HG03108 (cell line): ENCODE results near the gene TP53TG3D.
"Not testable (repeated sequence)": the region's sequence is repeated elsewhere in the genome, so short reads cannot be mapped to it uniquely, and the experiment has no call there.

Experiments
- ATAC-seq: cut with Tn5 transposase; IDR thresholded peaks from one replicate; pipeline ENCODE4 v1.9.1; 2021; ENCODE audit warnings: moderate library complexity; ENCODE audit not compliant: unreplicated experiment

The TP53TG3D gene, protein sequence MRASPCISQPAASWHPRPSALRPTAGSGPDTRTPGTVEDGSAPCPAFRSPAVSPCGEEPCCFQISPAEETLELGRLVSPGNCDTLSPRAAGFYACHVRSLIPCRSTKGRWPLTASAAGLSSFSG

DNA sequence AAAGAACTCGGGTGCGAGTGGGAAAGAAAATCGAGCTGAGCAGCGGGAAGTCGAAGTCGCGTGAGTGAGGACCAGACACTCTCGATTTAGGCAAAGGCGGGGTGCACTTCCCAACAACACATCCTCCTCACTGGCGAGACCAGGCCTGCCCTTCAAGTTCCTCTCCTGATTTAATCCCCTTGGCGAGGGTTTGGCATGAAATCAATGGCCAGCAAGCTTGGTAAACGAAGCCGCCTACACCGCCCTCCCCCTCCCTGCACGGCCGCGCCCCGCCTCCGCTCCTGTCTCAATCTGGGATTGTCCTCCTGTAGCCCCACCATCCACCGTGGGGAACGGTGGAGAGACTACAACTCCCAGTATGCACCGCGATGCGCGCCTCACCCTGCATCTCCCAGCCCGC lies at the start of gene TP53TG3D:
Gene TP53TG3D, plus strand, starts transcription at position 301 of the 400 bp plus-strand sequence. Its CDS starts 68 bp downstream, at position 369.
- not testable (repeated sequence) for ATAC-seq

DNA sequence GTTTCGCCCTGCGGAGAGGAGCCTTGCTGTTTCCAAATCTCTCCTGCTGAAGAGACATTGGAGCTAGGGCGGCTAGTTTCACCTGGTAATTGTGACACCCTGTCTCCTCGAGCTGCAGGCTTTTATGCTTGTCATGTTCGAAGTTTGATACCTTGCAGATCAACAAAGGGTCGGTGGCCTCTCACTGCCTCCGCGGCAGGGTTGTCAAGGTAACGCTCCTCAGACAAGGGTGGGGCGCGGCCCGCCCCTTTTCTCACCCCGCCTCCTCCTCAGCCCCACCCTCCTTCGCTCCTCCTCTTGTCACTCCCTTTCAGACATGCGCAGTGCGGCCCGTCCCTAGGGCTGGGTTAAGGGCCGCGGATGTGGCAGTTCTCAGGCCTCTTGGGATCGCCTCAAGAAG lies 421 bp downstream of the TP53TG3D start:
- not testable (repeated sequence) for ATAC-seq

DNA sequence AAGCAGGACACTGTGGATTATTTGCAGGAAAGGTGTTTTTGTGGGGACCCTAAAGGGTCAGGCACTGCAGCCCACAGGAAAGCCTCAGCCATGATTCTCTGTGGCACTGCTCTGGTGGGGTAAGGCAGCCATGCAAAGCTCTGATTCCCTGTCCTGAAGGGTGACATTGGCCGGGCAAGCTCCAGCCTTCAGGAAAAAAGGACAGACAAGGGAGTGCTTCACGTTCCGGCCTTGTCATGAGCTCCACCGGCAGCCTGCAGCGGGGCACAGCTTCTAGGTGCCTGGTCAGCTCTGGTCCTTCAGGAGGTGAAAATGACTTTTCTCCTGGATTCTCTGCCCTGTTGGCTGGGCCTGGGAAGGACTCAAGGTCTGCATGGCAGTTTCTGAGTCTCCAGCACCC lies 8.4 kb downstream of the TP53TG3D start:
- ATAC-seq, result not testable (repeated sequence)

DNA sequence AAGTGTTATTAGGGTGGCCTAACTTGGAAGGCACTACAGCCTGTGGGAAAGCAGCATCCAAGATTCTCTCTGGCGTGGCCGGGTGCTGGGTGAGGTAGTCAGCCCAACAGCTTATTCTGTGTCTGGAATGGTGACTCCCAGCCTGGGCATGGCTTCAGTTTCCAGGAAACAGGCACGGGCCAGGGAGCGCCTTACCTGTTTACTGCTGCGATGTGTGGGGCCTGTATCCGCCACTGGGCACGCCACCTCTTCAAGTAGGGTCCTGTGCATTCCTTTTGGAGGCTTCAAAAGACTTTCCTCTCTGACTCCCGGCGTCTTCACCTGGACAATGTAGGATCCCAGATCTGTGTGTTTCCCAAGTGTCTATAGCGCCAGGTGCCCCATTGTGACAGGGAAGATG lies 10.5 kb downstream of the TP53TG3D start:
- ATAC-seq, result not testable (repeated sequence)

DNA sequence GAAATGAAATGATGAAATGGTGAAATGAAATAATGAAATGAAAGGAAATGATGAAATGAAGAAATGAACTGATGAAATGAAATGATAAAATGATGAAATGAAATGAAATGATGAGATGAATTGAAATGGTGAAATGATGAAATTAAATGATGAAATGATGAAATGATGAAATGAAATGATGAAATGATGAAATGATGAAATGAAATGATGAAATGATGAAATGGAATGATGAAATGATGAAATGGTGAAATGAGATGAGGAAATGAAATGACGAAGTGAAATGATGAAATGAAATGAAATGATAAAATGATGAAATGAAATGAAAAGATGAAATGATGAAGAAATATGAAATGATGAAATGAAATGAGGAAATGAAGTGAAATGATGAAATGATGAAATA lies 28.8 kb downstream of the TP53TG3D start:
- ATAC-seq, result not testable (repeated sequence)

DNA sequence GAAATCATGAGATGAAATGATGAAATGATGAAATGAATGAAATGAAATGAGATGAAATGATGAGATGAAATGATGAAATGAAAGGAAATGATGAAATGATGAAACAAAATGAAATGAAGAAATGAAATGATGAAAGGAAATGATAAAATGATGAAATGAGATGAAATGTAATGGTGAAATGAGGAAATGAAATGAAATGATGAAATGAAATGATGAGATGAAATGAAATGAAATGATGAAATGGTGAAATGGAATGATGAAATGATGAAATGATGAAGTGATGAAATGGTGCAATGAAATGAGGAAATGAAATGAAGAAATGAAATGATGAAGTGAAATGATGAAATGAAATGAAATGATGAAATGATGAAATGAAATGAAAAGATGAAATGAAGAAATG lies 29.9 kb downstream of the TP53TG3D start:
- not testable (repeated sequence) for ATAC-seq

DNA sequence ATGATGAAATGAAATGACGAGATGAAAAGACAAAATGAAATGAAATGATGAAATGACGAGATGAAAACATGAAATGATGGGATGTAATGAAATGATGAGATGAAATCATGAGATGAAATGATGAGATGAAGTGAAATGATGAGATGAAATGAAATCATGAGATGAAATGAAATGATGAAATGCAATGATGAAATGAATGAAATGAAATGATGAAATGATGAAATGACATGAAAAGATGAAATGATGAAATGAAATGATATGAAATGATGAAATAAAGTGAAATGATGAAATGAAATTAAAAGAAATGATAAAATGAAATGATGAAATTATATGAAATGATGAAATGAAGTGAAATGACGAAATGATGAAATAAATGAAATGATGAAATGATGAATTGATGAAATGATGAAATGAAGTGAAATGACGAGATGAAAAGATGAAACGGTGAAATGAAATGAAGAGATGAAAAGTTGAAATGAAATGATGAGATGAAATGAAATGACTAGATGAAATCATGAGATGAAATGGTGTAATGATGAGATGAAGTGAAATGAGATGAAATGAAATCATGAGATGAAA lies 30.9 kb downstream of the TP53TG3D start:
- ATAC-seq, result not testable (repeated sequence)

DNA sequence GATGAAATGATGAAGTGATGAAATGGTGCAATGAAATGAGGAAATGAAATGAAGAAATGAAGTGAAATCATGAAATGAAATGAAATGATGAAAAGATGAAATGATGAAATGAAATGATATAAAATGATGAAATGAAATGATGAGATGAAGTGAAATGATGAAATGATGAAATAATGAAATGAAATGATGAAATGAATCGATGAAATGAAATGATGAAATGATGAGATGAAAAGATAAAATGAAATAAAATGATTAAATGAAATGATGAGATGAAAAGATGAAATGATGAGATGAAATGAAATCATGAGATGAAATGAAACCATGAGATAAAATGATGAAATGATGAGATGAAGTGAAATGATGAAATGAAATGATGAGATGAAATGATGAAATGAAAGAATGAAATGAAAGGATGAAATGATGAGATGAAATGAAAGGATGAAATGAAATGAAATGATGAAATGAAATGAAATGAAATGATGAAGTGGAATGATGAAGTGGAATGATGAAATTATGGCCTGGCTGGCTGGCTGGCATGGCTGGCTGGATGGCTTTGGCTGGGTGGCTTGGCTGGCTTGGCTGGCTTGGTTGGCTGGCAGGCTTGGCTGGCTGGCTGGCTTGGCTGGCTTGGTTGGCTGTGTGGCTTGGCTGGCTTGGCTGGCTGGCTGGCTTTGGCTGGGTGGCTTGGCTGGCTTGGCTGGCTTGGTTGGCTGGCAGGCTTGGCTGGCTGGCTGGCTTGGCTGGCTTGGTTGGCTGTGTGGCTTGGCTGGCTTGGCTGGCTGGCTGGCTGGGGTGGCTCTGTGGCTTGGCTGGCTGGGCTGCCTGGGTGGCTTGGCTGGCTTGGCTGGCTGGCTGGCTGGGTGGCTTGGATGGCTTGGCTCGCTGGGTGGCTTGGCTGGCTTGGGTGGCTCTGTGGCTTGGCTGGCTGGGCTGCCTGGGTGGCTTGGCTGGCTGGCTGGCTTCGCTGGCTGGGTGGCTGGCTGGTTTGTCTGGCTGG lies 32.0 kb downstream of the TP53TG3D start:
- not testable (repeated sequence) for ATAC-seq

DNA sequence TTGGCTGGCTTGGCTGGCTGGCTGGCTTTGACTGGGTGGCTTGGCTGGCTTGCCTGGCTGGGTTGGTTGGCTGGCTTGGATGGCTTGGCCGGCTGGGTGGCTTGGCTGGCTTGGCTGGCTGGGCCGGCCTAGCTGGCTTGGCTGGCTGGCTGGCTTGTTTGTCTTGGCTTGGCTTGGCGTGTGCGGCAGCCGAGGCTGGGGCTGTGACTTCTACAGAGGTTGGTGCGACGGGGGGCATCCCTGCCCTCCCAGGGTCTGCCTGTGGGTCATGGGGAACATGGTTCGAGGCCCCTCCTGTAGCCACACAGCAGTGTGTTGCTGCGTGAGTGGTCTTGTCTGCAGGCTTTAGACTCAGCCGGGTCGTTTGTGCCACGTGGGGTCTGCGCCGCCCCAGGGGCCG lies 33.1 kb downstream of the TP53TG3D start:
- not testable (repeated sequence) for ATAC-seq

DNA sequence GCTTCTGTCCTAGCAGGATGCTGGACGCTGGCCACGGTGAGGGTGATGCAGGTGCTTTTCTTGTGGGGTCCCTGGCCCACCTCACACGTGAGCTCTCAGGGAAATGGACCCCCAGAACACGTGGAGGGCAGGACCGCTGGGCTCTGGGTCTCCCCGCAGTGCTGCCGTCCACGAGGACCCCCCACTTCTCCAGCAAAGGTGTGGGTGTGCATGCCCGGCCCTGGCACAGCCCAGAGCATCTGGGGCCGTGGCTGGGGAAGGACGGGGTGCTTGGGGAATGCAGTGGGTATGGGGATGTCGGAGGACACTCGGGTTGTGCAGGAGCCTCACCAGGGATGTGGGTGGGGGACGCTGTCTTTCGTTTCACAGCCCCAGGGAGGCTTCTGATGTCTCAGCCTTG lies 34.7 kb downstream of the TP53TG3D start:
- ATAC-seq, result not testable (repeated sequence)

DNA sequence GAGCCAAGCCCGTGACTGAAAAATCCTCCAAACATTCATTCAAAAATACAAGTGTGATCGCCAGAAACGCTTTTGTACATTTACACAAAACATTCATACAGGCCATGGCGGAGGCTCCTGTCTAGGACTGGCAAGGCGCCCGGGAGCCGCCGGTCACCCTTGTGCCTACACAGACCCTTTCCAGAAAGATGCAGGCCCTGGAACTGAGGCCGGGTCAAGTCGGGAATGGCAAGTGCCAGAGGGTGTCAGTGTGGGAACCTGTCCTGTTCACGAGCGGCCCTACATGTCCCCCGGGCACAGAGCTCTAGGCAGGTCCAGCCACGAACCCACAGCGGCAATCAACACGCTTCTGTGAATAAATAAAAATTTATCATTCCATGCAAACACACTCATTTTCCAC lies 36.1 kb downstream of the TP53TG3D start:
- ATAC-seq, result not testable (repeated sequence)

DNA sequence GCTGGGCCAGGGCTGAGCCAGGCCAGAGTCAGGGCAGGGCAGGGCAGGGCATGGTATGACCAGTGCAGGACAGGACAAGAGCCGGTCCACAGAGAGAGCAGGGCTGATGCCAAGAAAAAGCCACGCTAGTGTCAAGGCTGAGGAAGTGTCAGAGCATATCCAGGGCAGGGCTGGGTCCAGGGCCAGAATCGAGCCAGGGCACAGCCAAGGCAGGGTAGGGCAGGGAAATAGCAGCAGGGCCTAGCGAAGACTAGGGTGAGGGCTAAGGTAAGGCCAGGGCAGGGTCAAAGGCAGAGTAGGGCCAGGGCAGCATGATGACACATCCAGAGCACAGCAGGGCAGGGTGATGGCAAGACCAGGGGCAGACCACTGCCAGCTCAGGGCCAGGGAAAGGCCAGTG lies 49.7 kb downstream of the TP53TG3D start:
- ATAC-seq, result not testable (repeated sequence)
